Endothelial cell (in vitro differentiated cells): ENCODE measurements around the gene PARD6G. TPM values are rescaled to one million over a fixed set of nuclear protein-coding genes. Genes with fewer than 3 reads are reported as not detected.
"Not testable (repeated sequence)": the region's sequence is repeated elsewhere in the genome, so short reads cannot be mapped to it uniquely, and the experiment has no call there.

Experiments
- DNase-seq: peaks from one replicate; pipeline ENCODE4 v3.0.0; 2021; ENCODE audit warnings: low spot score
- H3K27ac Mint-ChIP-seq: one replicate; pipeline ENCODE4 v1.8.0; 2021; ENCODE audit warnings: mixed read lengths, inconsistent platforms; ENCODE audit not compliant: unreplicated experiment
- H3K27me3 Mint-ChIP-seq: one replicate; pipeline ENCODE4 v1.8.0; 2021; ENCODE audit warnings: mild to moderate bottlenecking, moderate library complexity, mixed read lengths, inconsistent platforms; ENCODE audit not compliant: unreplicated experiment
- H3K36me3 Mint-ChIP-seq: one replicate; pipeline ENCODE4 v1.8.0; 2021; ENCODE audit warnings: mild to moderate bottlenecking, low read depth, mixed read lengths, inconsistent platforms; ENCODE audit not compliant: unreplicated experiment
- H3K4me1 Mint-ChIP-seq: one replicate; pipeline ENCODE4 v1.8.0; 2021; ENCODE audit warnings: mild to moderate bottlenecking, mixed read lengths, inconsistent platforms; ENCODE audit not compliant: unreplicated experiment
- H3K4me3 Mint-ChIP-seq: one replicate; pipeline ENCODE4 v1.8.0; 2021; ENCODE audit warnings: mild to moderate bottlenecking, mixed read lengths, inconsistent platforms; ENCODE audit not compliant: unreplicated experiment
- H3K9me3 Mint-ChIP-seq: one replicate; pipeline ENCODE4 v1.8.0; 2021; ENCODE audit warnings: mixed read lengths, inconsistent platforms; ENCODE audit not compliant: unreplicated experiment
- CTCF ChIP-seq: fragments of 200-600 bp; sonication (generic); IDR thresholded peaks from one replicate; pipeline ENCODE4 v1.5.0; 2021; ENCODE audit warnings: antibody characterized with exemption; ENCODE audit not compliant: unreplicated experiment
- long read RNA-seq: library from polyadenylated mRNA; unstranded; transcript quantifications from one replicate; pipeline ENCODE4 v2.0.0, GENCODE V29; 2020; ENCODE audit not compliant: unreplicated experiment
- total RNA-seq: library from RNA; stranded (reverse); fragmentation: NEBNext Ultra II Directional; extraction: Animal tissue kit (Norgen Biotek cat#: 25700); gene quantifications from one replicate; pipeline ENCODE4 v1.2.1, GENCODE V29; 2021; ENCODE audit not compliant: unreplicated experiment

PARD6G gene
- total RNA-seq, result 10.4 TPM
- long read RNA-seq, partial matches to known transcripts, result 0 of 1 reads
- long read RNA-seq, other reads (novel, unspliced or antisense), result 1 of 1 reads

GRCh38 chr18:80247393-80247841, at the start of gene PARD6G:
Gene PARD6G, minus strand, starts transcription at chr18:80247514. Its CDS starts 166 bp downstream, at chr18:80247348.
- peak; percentile 80 for DNase-seq
- no peak for TF ChIP-seq CTCF
- Mint-ChIP-seq H3K4me1 (no peaks in the 10 kb centered on the region), H3K9me3 (no peaks in the 10 kb centered on the region), H3K27ac (no peak within 1 kb of the TSS), H3K27me3 (peaks cover 8% of the 10 kb centered on the region), H3K36me3 (no peaks in the 10 kb centered on the region), H3K4me3 (peak within 1 kb of the TSS; percentile 82)

DNA sequence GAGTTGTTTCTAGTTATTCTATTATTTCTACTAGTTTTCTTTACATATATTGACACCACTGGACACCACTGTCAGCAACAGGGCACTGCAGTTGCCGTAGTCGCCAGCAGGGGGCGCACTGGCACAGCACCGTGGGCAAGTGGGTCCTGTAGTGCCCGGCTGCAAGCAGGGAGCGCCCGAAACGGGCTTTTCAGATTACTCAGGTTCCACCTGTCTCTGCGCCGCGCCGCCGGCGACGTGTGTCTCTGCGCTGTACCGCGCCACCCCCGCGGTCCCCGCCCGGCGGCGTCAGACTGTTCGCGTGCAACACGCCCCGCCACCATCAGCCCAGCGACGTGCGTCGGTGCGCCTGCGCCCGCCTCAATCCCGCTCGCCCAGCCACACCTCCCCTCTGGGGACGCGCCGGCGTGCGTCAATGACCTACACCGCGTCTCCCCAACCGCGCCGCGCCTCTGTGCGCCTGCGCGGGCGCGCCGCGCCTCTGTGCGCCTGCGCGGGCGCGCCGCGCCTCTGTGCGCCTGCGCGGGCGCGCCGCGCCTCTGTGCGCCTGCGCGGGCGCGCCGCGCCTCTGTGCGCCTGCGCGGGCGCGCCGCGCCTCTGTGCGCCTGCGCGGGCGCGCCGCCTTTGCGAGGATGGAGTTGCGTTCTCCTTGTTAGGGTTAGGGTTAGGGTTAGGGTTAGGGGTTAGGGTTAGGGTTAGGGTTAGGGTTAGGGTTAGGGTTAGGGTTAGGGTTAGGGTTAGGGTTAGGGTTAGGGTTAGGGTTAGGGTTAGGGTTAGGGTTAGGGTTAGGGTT, 15.1 kb upstream of the PARD6G start:
- H3K27me3 Mint-ChIP-seq, H3K36me3 Mint-ChIP-seq, H3K27ac Mint-ChIP-seq, H3K4me1 Mint-ChIP-seq, H3K9me3 Mint-ChIP-seq: not testable (repeated sequence)
- peak; percentile 60 for DNase-seq
- TF ChIP-seq CTCF, result peak; percentile 96
- peak overlapping the region; percentile 42 for H3K4me3 Mint-ChIP-seq

- DNase-seq, result no peak
- Mint-ChIP-seq H3K4me1 (no peaks in the 10 kb centered on the region), H3K4me3 (no peak overlapping the region), H3K36me3 (peaks cover 4% of the 10 kb centered on the region), H3K27me3 (peaks cover 4% of the 10 kb centered on the region), H3K27ac (no peak overlapping the region), H3K9me3 (no peaks in the 10 kb centered on the region)
- TF ChIP-seq CTCF, result no peak
These were observed 12.3 kb upstream of the PARD6G start for GRCh38 chr18:80259610-80260009.

DNA sequence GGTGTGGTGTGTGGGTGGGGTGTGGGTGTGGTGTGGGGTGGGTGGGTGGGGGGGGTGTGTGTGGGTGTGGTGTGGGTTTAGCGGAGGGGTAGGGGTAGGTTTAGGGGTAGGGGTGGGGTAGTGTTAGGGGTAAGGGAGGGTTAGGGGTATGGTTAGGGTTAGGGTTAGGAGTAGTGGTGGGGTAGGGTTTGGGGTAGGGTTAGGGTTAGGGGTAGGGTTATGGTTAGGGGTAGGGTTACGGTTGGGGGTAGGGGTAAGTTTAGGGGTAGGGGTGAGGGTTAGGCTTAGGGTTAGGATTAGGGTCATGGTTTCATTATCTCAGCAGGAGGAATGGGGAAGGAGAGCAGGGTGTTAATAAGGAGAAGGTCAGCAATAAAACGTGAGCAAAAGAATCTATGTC, 11.3 kb upstream of the PARD6G start:
- peaks cover 4% of the 10 kb centered on the region for H3K27me3 Mint-ChIP-seq

More for the DNA sequence above, 11.3 kb upstream of the PARD6G start:
- no peak for DNase-seq
- Mint-ChIP-seq H3K4me1 (no peaks in the 10 kb centered on the region), H3K27ac (no peak overlapping the region), H3K9me3 (no peaks in the 10 kb centered on the region), H3K4me3 (no peak overlapping the region), H3K36me3 (peaks cover 6% of the 10 kb centered on the region)
- TF ChIP-seq CTCF, result no peak
